ENCODE measurements around the gene ARHGAP10. TPM values are rescaled to one million over a fixed set of nuclear protein-coding genes. Genes with fewer than 3 reads are reported as not detected.

The ARHGAP10 gene
- total RNA-seq, 1 experiment from 2014 or later, result 9.0 TPM

DNA sequence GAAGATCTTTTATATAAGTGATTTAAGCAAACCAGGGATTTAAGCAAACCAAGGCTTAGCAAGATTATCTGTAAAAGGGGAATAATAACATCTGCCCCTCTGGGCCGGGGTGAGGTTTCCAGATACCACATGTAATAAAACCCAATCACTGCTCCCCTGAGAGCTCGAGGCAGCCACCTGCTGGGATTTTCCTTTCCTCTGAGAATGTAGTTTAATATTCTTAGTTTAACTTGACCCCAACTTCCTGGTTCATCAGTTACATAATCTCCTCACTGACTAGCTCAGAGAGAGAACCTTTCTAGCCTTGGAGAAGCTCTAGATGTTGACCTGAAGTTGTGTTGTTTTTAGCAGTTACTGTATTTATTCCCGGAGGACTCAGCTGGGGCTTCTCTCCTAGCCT is 322.4 kb downstream of the ARHGAP10 start:
- no peak overlapping the region for H3K4me2 ChIP-seq (ENCODE audit: low read length)
- no peak overlapping the region for H3K27ac ChIP-seq (ENCODE audit: low read length)
- H3K4me3 ChIP-seq (ENCODE audit: low read length), result no peak overlapping the region
- TF ChIP-seq CTCF (conservative IDR thresholded peaks at IDR 0.05; ENCODE audit: low read depth, low read length) (no peak; the same call in 1 of the 2 replicates), EZH2phosphoT487 (IDR thresholded peaks at IDR 0.05; ENCODE audit: borderline replicate concordance, low read length) (no peak), EZH2 (IDR thresholded peaks at IDR 0.05; ENCODE audit: low read length, unreplicated experiment) (no peak)
- CTCF ChIA-PET, result no interaction called here
- POLR2A ChIA-PET (ENCODE audit: unreplicated experiment), result no interaction called here
- no TSS peak for BruUV-seq (replicated peaks)
- H3F3A ChIP-seq (ENCODE audit: low read length, unreplicated experiment), result no peaks in the 10 kb centered on the region
- no peak overlapping the region for H2AFZ ChIP-seq (ENCODE audit: low read length)
- H3K79me2 ChIP-seq (ENCODE audit: low read length), result no peaks in the 10 kb centered on the region
- H3K4me1 ChIP-seq (ENCODE audit: insufficient read depth, low read length), result no peaks in the 10 kb centered on the region; the same call in 1 of the 2 replicates
- intact Hi-C loops (cut with micrococcal nuclease), result no loop called here
- no peak overlapping the region for H3K9ac ChIP-seq (ENCODE audit: low read length)
- H3K9me2 ChIP-seq (replicated peaks; ENCODE audit: low read length), result no peaks in the 10 kb centered on the region
- H3K36me3 ChIP-seq (ENCODE audit: low read depth, low read length), result no peaks in the 10 kb centered on the region
- no peaks in the 10 kb centered on the region for H4K20me1 ChIP-seq (ENCODE audit: low read length)
- DNase-seq (peak; percentile 11), ATAC-seq (peak; percentile 29; the same call in 1 of the 2 replicates)
- no peaks in the 10 kb centered on the region for H3K9me3 ChIP-seq (ENCODE audit: low read length)
- no peaks in the 10 kb centered on the region for H3K27me3 ChIP-seq (ENCODE audit: low read length)

DNA sequence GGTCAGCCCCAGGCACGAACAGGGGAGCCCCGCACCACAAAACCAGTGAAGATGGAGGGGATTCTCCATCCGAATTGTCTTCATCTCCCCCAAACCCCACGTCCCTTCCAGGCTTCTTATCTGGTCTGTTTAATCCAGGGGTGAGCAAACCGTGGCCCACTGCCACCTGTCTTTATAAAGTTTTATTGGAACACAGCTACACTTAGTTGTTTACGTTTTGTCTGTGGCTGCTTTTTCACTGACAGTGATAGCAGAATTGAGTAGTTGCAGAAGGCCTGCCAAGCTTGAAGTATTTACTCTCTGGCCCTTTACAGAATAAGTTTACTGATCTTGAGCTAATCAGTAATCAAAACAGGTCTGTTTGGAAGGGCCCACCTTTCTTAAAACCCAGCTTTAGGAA is 324.0 kb downstream of the ARHGAP10 start:
- TF ChIP-seq EZH2 (IDR thresholded peaks at IDR 0.05; ENCODE audit: low read length, unreplicated experiment) (no peak), CTCF (conservative IDR thresholded peaks at IDR 0.05; ENCODE audit: low read depth, low read length) (no peak), EZH2phosphoT487 (IDR thresholded peaks at IDR 0.05; ENCODE audit: borderline replicate concordance, low read length) (no peak)
- no peak overlapping the region for H3K9ac ChIP-seq (ENCODE audit: low read length)
- no peaks in the 10 kb centered on the region for H3F3A ChIP-seq (ENCODE audit: low read length, unreplicated experiment)
- ChIA-PET POLR2A (ENCODE audit: unreplicated experiment) (no interaction called here), CTCF (no interaction called here)
- H3K9me2 ChIP-seq (replicated peaks; ENCODE audit: low read length), result no peaks in the 10 kb centered on the region
- intact Hi-C loops (cut with micrococcal nuclease), result no loop called here
- no peak overlapping the region for H3K4me3 ChIP-seq (ENCODE audit: low read length)
- ATAC-seq (no peak), DNase-seq (no peak)
- H3K79me2 ChIP-seq (ENCODE audit: low read length), result no peaks in the 10 kb centered on the region
- BruUV-seq (replicated peaks), result no TSS peak
- H3K4me2 ChIP-seq (ENCODE audit: low read length), result no peak overlapping the region
- no peaks in the 10 kb centered on the region for H3K9me3 ChIP-seq (ENCODE audit: low read length)
- H3K36me3 ChIP-seq (ENCODE audit: low read depth, low read length), result no peaks in the 10 kb centered on the region
- no peaks in the 10 kb centered on the region; the same call in 1 of the 2 replicates for H3K4me1 ChIP-seq (ENCODE audit: insufficient read depth, low read length)
- H3K27ac ChIP-seq (ENCODE audit: low read length), result no peak overlapping the region
- H2AFZ ChIP-seq (ENCODE audit: low read length), result no peak overlapping the region
- no peaks in the 10 kb centered on the region for H3K27me3 ChIP-seq (ENCODE audit: low read length)
- H4K20me1 ChIP-seq (ENCODE audit: low read length), result no peaks in the 10 kb centered on the region

- TF ChIP-seq CTCF (conservative IDR thresholded peaks at IDR 0.05; ENCODE audit: low read depth, low read length) (peak; percentile 35; the same call in 1 of the 2 replicates), EZH2 (IDR thresholded peaks at IDR 0.05; ENCODE audit: low read length, unreplicated experiment) (no peak), EZH2phosphoT487 (IDR thresholded peaks at IDR 0.05; ENCODE audit: borderline replicate concordance, low read length) (no peak)
- Histone ChIP-seq H3K27me3 (ENCODE audit: low read length) (no peaks in the 10 kb centered on the region), H3F3A (ENCODE audit: low read length, unreplicated experiment) (no peaks in the 10 kb centered on the region), H3K9ac (ENCODE audit: low read length) (no peak overlapping the region), H3K9me2 (replicated peaks; ENCODE audit: low read length) (no peaks in the 10 kb centered on the region), H3K36me3 (ENCODE audit: low read depth, low read length) (no peaks in the 10 kb centered on the region), H3K79me2 (ENCODE audit: low read length) (no peaks in the 10 kb centered on the region), H3K4me1 (ENCODE audit: insufficient read depth, low read length) (no peaks in the 10 kb centered on the region; the same call in 1 of the 2 replicates), H2AFZ (ENCODE audit: low read length) (no peak overlapping the region), H4K20me1 (ENCODE audit: low read length) (no peaks in the 10 kb centered on the region), H3K9me3 (ENCODE audit: low read length) (no peaks in the 10 kb centered on the region), H3K4me2 (ENCODE audit: low read length) (no peak overlapping the region), H3K27ac (ENCODE audit: low read length) (no peak overlapping the region), H3K4me3 (ENCODE audit: low read length) (no peak overlapping the region)
- POLR2A ChIA-PET (ENCODE audit: unreplicated experiment), result no interaction called here
- intact Hi-C loops (cut with micrococcal nuclease), result no loop called here
- BruUV-seq (replicated peaks), result no TSS peak
- DNase-seq, result peak; percentile 59
- CTCF ChIA-PET, result no interaction called here
- peak; percentile 33; the same call in 1 of the 2 replicates for ATAC-seq
These were observed 325.0 kb downstream of the ARHGAP10 start for GRCh38 chr4:148056879-148057278.
